Measurements from ENCODE around the gene PIANP. TPM values are rescaled to one million over a fixed set of nuclear protein-coding genes. Genes with fewer than 3 reads are reported as not detected.
"Not testable (repeated sequence)": the region's sequence is repeated elsewhere in the genome, so short reads cannot be mapped to it uniquely, and the experiment has no call there.

PIANP gene
- total and polyA plus RNA-seq, 2 of the 4 experiments (the other 2 are of a cell fraction) = 0.18 to 6.8 TPM

DNA sequence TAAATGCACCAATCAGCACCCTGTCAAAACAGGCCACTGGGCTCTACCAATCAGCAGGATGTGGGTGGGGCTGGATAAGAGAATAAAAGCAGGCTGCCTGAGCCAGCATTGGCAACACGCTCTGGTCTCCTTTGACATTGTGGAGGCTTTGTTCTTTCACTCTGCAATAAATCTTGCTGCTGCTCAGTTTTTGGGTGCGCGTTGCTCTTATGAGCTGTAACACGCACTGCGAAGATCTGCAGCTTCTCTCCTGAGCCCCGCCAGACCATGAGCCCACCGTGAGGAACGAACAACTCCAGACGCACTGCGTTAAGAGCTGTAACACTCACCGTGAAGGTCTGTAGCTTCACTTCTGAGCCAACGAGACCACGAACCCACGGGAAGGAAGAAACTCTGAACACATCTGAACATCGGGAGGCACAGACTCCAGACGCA, 8.4 kb upstream of the PIANP start:
- no peak for ATAC-seq (ENCODE audit: low read depth)
- no peak overlapping the region for H2BK20ac ChIP-seq (ENCODE audit: low read depth, low read length)
- in situ Hi-C loops (cut with MboI; ENCODE audit: low sequenced_read_pairs) (no loop called here), intact Hi-C loops (cut with micrococcal nuclease) (no loop called here), dilution Hi-C loops (cut with HindIII; ENCODE audit: low sequenced_read_pairs, unreplicated experiment) (no loop called here)
- no peak overlapping the region for H3K14ac ChIP-seq (replicated peaks; ENCODE audit: low read depth, low read length)
- no peak overlapping the region for H3K23ac ChIP-seq (ENCODE audit: low read depth, low read length)
- no peaks in the 10 kb centered on the region for H3K36me3 ChIP-seq (ENCODE audit: control insufficient read depth, insufficient read depth, low read length)
- no peak overlapping the region for H3K27ac ChIP-seq (ENCODE audit: insufficient read depth, low read length)
- H2BK120ac ChIP-seq (ENCODE audit: low read depth, low read length) = no peak overlapping the region
- ChIA-PET POLR2A (ENCODE audit: unreplicated experiment) (no interaction called here), CTCF (no interaction called here)
- no peak overlapping the region for H3K18ac ChIP-seq (ENCODE audit: low read depth, low read length)
- H3K4me2 ChIP-seq (ENCODE audit: low read depth, low read length) = no peak overlapping the region
- no peaks in the 10 kb centered on the region for H3K27me3 ChIP-seq (ENCODE audit: control insufficient read depth, insufficient read depth, low read length)
- no TSS peak for BruUV-seq (replicated peaks)
- no peaks in the 10 kb centered on the region for H3K9me1 ChIP-seq (ENCODE audit: insufficient read depth, low read length)
- H3K9me3 ChIP-seq (ENCODE audit: control insufficient read depth, insufficient read depth, low read length) = no peaks in the 10 kb centered on the region
- no peak overlapping the region for H4K91ac ChIP-seq (ENCODE audit: insufficient read depth, low read depth, low read length)
- no peak overlapping the region for H3K4me3 ChIP-seq (ENCODE audit: insufficient read depth, low read depth, low read length)
- no peak overlapping the region for H3K56ac ChIP-seq (ENCODE audit: extremely low read depth, insufficient read depth, low read length)
- 82% methylated on average over 16 of the region's 16 CpGs; no CpG with 5 or more reads in 1 of the 2 experiments for WGBS, 2 experiments (ENCODE audit: extremely low coverage in 2 of 2, insufficient read length in 1 of 2)
- DNase-seq = no peak
- no peak overlapping the region for H2BK5ac ChIP-seq (ENCODE audit: low read depth, low read length, poor library complexity, severe bottlenecking)
- no peak overlapping the region for H4K5ac ChIP-seq (ENCODE audit: low read depth, low read length)
- H3K4ac ChIP-seq (ENCODE audit: low read depth, low read length) = no peak overlapping the region
- H4K8ac ChIP-seq (ENCODE audit: low read depth in 2 of 2, low read length in 2 of 2) = no peak overlapping the region
- no peak overlapping the region for H3K9ac ChIP-seq (ENCODE audit: low read depth, low read length)
- no peak overlapping the region for H2AFZ ChIP-seq (replicated peaks; ENCODE audit: low read length, poor library complexity)
- no peaks in the 10 kb centered on the region for H3K79me1 ChIP-seq (ENCODE audit: low read depth in 1 of 2, low read length in 2 of 2)
- H2BK15ac ChIP-seq (ENCODE audit: low read depth, low read length) = no peak overlapping the region
- H2AK9ac ChIP-seq (replicated peaks; ENCODE audit: low read depth, low read length, poor library complexity) = no peak overlapping the region
- H4K20me1 ChIP-seq (ENCODE audit: insufficient read depth, low read length) = no peaks in the 10 kb centered on the region
- no peaks in the 10 kb centered on the region for H3K4me1 ChIP-seq (ENCODE audit: control insufficient read depth, insufficient read depth, low read length)
- no peak for TF ChIP-seq FOS (IDR thresholded peaks at IDR 0.05; ENCODE audit: low read depth, low read length)
- no peak for TF ChIP-seq CHD1 (IDR thresholded peaks at IDR 0.05; ENCODE audit: low read depth, low read length)
- TF ChIP-seq, protein P1, sequence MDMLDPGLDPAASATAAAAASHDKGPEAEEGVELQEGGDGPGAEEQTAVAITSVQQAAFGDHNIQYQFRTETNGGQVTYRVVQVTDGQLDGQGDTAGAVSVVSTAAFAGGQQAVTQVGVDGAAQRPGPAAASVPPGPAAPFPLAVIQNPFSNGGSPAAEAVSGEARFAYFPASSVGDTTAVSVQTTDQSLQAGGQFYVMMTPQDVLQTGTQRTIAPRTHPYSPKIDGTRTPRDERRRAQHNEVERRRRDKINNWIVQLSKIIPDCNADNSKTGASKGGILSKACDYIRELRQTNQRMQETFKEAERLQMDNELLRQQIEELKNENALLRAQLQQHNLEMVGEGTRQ (IDR thresholded peaks at IDR 0.05; ENCODE audit: low read depth, low read length) = no peak
- no peak for TF ChIP-seq SMC3 (IDR thresholded peaks at IDR 0.05; ENCODE audit: low read depth, low read length)
- no peak overlapping the region for H2AK5ac ChIP-seq (ENCODE audit: low read depth, low read length)

DNA sequence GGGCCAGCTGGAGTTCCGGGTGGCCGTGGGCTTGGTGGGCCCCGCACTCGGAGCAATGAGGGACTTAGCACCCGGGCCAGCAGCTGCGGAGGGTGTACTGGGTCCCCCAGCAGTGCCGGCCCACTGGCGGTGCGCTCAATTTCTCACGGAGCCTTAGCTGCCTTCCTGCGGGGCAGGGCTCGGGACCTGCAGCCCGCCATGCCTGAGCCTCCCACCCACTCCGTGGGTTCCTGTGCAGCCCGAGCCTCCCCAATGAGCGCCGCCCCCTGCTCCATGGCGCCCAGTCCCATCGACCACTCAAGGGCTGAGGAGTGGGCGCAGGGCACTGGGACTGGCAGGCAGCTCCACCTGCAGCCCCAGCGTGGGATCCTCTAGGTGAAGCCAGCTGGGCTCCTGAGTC, 7.7 kb upstream of the PIANP start:
- H4K8ac ChIP-seq (ENCODE audit: low read depth in 2 of 2, low read length in 2 of 2); dilution Hi-C loops (cut with HindIII; ENCODE audit: low sequenced_read_pairs, unreplicated experiment); H3K27me3 ChIP-seq (ENCODE audit: control insufficient read depth, insufficient read depth, low read length); H3K4ac ChIP-seq (ENCODE audit: low read depth, low read length); H2BK5ac ChIP-seq (ENCODE audit: low read depth, low read length, poor library complexity, severe bottlenecking); H3K14ac ChIP-seq (replicated peaks; ENCODE audit: low read depth, low read length); H3K9ac ChIP-seq (ENCODE audit: low read depth, low read length); H2BK120ac ChIP-seq (ENCODE audit: low read depth, low read length); H2BK20ac ChIP-seq (ENCODE audit: low read depth, low read length); H3K9me3 ChIP-seq (ENCODE audit: control insufficient read depth, insufficient read depth, low read length); in situ Hi-C loops (cut with MboI; ENCODE audit: low sequenced_read_pairs); POLR2A ChIA-PET (ENCODE audit: unreplicated experiment); H3K56ac ChIP-seq (ENCODE audit: extremely low read depth, insufficient read depth, low read length); H4K20me1 ChIP-seq (ENCODE audit: insufficient read depth, low read length); H2AK9ac ChIP-seq (replicated peaks; ENCODE audit: low read depth, low read length, poor library complexity); H3K79me1 ChIP-seq (ENCODE audit: low read depth in 1 of 2, low read length in 2 of 2); CTCF ChIA-PET; H3K18ac ChIP-seq (ENCODE audit: low read depth, low read length); intact Hi-C loops (cut with micrococcal nuclease); H2BK15ac ChIP-seq (ENCODE audit: low read depth, low read length); H2AK5ac ChIP-seq (ENCODE audit: low read depth, low read length); H4K5ac ChIP-seq (ENCODE audit: low read depth, low read length); H3K4me2 ChIP-seq (ENCODE audit: low read depth, low read length); DNase-seq; H3K9me1 ChIP-seq (ENCODE audit: insufficient read depth, low read length); ATAC-seq (ENCODE audit: low read depth); H2AFZ ChIP-seq (replicated peaks; ENCODE audit: low read length, poor library complexity); BruUV-seq (replicated peaks); H3K4me1 ChIP-seq (ENCODE audit: control insufficient read depth, insufficient read depth, low read length); H4K91ac ChIP-seq (ENCODE audit: insufficient read depth, low read depth, low read length); H3K27ac ChIP-seq (ENCODE audit: insufficient read depth, low read length); H3K36me3 ChIP-seq (ENCODE audit: control insufficient read depth, insufficient read depth, low read length); H3K23ac ChIP-seq (ENCODE audit: low read depth, low read length); H3K4me3 ChIP-seq (ENCODE audit: insufficient read depth, low read depth, low read length): not testable (repeated sequence)
- 96% methylated on average over 12 of the region's 21 CpGs; no CpG with 5 or more reads in 1 of the 2 experiments for WGBS, 2 experiments (ENCODE audit: extremely low coverage in 2 of 2, insufficient read length in 1 of 2)

Measured in IMR-90 (cell line).